Activated T-cell treated with anti-CD3 and anti-CD28 coated beads, Interleukin-2, amount 50 U/mL, for 4 hours (primary cell): ENCODE data around the gene CATSPER4. TPM values are rescaled to one million over a fixed set of nuclear protein-coding genes. Genes with fewer than 3 reads are reported as not detected.

Experiments
- ATAC-seq, 2 donors: fragments of 200-7000 bp; cut with Tn5 transposase; one replicate each; pipeline ENCODE4 v1.10.0; 2021
- DNase-seq: peaks from one replicate; pipeline ENCODE4 v3.0.0-alpha.2; 2020
- H3K27me3 Mint-ChIP-seq: one replicate; pipeline ENCODE4 v1.8.0; 2021; ENCODE audit warnings: low read depth, mixed read lengths
- H3K36me3 Mint-ChIP-seq: one replicate; pipeline ENCODE4 v1.8.0; 2022; ENCODE audit warnings: mixed read lengths; ENCODE audit not compliant: insufficient read depth
- H3K4me1 Mint-ChIP-seq: one replicate; pipeline ENCODE4 v1.8.0; 2021; ENCODE audit warnings: low read depth, mixed read lengths
- H3K4me3 Mint-ChIP-seq: one replicate; pipeline ENCODE4 v1.8.0; 2021; ENCODE audit warnings: mild to moderate bottlenecking, moderate library complexity, mixed read lengths
- H3K9me3 Mint-ChIP-seq: one replicate; pipeline ENCODE4 v1.8.0; 2021; ENCODE audit warnings: mixed read lengths
- total RNA-seq, 3 donors: library from RNA; stranded (reverse); gene quantifications; one replicate each; pipeline ENCODE4 v1.2.1, GENCODE V29; 2021

CATSPER4 gene
- total RNA-seq, 3 donors from 2014 or later, result not detected

- peak within 1 kb of the TSS; percentile 98 for H3K4me3 Mint-ChIP-seq
- peak; percentile 92 to 95 for ATAC-seq
- H3K9me3 Mint-ChIP-seq, result no peaks in the 10 kb centered on the region
- H3K27me3 Mint-ChIP-seq, result no peaks in the 10 kb centered on the region
- peak; percentile 99 for DNase-seq
- peaks cover 32% of the 10 kb centered on the region for H3K4me1 Mint-ChIP-seq
- H3K36me3 Mint-ChIP-seq, result peaks cover 4% of the 10 kb centered on the region
Measured at GRCh38 chr1:26233903-26234643, 43.7 kb downstream of the CATSPER4 start, which contains the start of gene CEP85. Gene CEP85 (plus strand): TSS chr1:26234200. CDS start chr1:26239784, 5,584 bp downstream.

DNA sequence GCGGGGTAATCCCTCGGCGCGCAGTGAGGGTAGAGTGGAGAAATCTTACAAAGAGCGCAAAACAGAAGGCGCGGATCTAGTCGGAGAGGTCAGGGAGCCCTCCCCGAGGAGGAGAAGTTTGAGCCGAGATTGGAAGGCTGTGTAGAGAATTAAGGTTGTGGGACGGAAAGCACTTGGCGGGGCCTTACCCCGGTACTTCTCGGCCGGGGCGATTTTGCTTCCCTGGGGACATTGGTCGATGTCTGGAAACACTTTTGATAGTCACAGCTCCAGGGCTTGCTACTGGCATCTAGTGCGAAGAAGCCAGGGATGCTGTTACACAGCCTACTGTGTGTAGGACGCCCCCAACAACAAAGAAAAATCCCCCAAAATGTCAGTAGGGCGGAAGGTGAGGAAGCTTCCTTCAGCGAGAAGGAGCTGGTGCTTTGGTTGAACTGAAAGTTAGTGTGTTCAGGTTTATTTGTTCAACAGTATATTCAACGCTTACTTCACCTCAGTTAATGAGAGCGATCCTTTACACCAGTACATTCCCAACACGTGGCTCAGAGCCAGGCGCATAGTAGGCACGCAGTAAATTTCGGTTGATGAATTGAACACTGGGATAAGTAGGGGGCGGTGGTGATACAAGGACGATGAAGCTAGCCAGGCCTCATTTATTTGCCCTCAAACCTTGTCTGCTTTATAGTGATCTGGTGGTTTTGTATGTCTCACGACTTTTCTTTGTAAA is 44.4 kb downstream of the CATSPER4 start:
- DNase-seq, result no peak
- no peak for ATAC-seq

DNA sequence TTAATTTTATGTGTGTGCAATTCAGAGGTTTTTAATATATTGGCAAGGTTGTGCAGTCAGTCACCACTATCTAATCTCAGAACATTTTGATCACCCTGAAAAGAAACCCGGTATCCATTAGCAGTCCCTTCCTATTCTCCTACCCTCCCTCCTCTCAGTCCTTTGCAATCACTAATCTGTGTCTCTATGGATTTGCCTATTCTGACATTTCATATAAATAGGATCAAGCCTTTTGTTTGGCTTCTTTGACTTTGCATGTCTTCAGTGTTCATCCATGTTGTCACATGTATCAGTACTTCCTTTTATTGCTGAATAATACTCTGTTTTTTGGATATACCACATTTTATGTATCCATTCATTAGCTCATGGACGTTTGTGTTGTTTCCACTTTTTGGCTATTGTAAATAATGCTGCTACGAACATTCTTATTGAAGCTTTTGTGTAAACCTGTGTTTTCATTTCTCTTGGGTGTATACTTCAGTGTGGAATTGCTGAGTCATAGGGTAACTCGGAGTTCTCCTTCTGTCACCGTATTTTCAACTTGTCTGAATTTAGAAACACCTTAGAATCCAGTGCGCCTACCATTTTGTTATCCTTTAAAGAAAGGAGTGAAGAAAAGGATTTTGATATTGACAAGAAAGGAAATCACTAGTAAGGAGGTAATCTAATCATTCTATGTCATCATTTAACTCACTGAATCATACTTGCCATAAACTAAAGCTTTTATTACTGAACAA is 47.0 kb downstream of the CATSPER4 start:
- Mint-ChIP-seq H3K27me3 (no peaks in the 10 kb centered on the region), H3K4me3 (peak overlapping the region; percentile 34)

More for the DNA sequence above, 44.4 kb downstream of the CATSPER4 start:
- Mint-ChIP-seq H3K9me3 (no peaks in the 10 kb centered on the region), H3K4me3 (peak overlapping the region; percentile 98), H3K36me3 (peaks cover 4% of the 10 kb centered on the region), H3K27me3 (no peaks in the 10 kb centered on the region), H3K4me1 (peaks cover 32% of the 10 kb centered on the region)

GRCh38 chr1:26239936-26240335 is 49.5 kb downstream of the CATSPER4 start:
- no peak for ATAC-seq
- H3K27me3 Mint-ChIP-seq, result no peaks in the 10 kb centered on the region
- no peaks in the 10 kb centered on the region for H3K9me3 Mint-ChIP-seq
- H3K4me1 Mint-ChIP-seq, result peaks cover 27% of the 10 kb centered on the region
- DNase-seq, result no peak
- H3K36me3 Mint-ChIP-seq, result peaks cover 17% of the 10 kb centered on the region
- H3K4me3 Mint-ChIP-seq, result no peak overlapping the region

More for the DNA sequence above, 47.0 kb downstream of the CATSPER4 start:
- H3K4me1 Mint-ChIP-seq, result peaks cover 32% of the 10 kb centered on the region
- peaks cover 4% of the 10 kb centered on the region for H3K36me3 Mint-ChIP-seq
- no peaks in the 10 kb centered on the region for H3K9me3 Mint-ChIP-seq
- DNase-seq (no peak), ATAC-seq (no peak)

Other genes starting within 250 kb of the CATSPER4 start
- gene PAFAH2, start 192.5 kb upstream of the CATSPER4 start, total RNA-seq, result 10 to 100 TPM in 1 of 3 donors, 1 to 10 TPM in 2; 7.1 to 10.4 (median 8.3) TPM
- gene EXTL1, start 168.8 kb upstream of the CATSPER4 start, total RNA-seq, result not detected
- gene SLC30A2, start 144.5 kb upstream of the CATSPER4 start, total RNA-seq, result not detected
- not detected for gene TRIM63, start 123.0 kb upstream of the CATSPER4 start, total RNA-seq
- gene PDIK1L, start 78.8 kb upstream of the CATSPER4 start, total RNA-seq, result 10 to 100 TPM in 2 of 3 donors, 1 to 10 TPM in 1; 9.6 to 13.5 (median 12.2) TPM
- gene FAM110D, start 31.5 kb upstream of the CATSPER4 start, total RNA-seq, result not detected
- gene C1orf232, start 21.6 kb upstream of the CATSPER4 start, total RNA-seq, result not detected
- 100 to 1,000 TPM; 121 to 151 (median 139) TPM for gene ZNF593, start 20.7 kb upstream of the CATSPER4 start, total RNA-seq
- not detected for gene ZNF593OS, start 18.8 kb upstream of the CATSPER4 start, total RNA-seq
- gene CNKSR1, start 13.1 kb upstream of the CATSPER4 start, total RNA-seq, result 1 to 10 TPM; 4.3 to 6.1 (median 5.1) TPM
- 10 to 100 TPM; 25.5 to 28.7 (median 25.7) TPM for gene CEP85, start 43.6 kb downstream of the CATSPER4 start, total RNA-seq
- 100 to 1,000 TPM; 324 to 352 (median 326) TPM for gene SH3BGRL3, start 89.5 kb downstream of the CATSPER4 start, total RNA-seq
- gene UBXN11, start 116.0 kb downstream of the CATSPER4 start, total RNA-seq, result 10 to 100 TPM; 17.4 to 21.1 (median 19.9) TPM
- 10 to 100 TPM; 82.3 to 99.4 (median 93.8) TPM for gene CD52, start 127.4 kb downstream of the CATSPER4 start, total RNA-seq
- gene CRYBG2, start 163.5 kb downstream of the CATSPER4 start, total RNA-seq, result under 1 TPM; 0.16 to 0.45 (median 0.30) TPM
- under 1 TPM; 0.11 to 0.30 (median 0.13) TPM for gene ZNF683, start 182.1 kb downstream of the CATSPER4 start, total RNA-seq
- gene LIN28A, start 220.2 kb downstream of the CATSPER4 start, total RNA-seq, result under 1 TPM; 0.37 to 0.57 (median 0.46) TPM
- 10 to 100 TPM; 59.7 to 68.8 (median 60.1) TPM for gene DHDDS, start 241.7 kb downstream of the CATSPER4 start, total RNA-seq